Activated CD8-positive, alpha-beta memory T cell treated with anti-CD3 and anti-CD28 coated beads for 48 hours (primary cell): Measurements from ENCODE around the gene ECM2.

ENCODE experiments used
- DNase-seq, 3 experiments: peaks; one replicate each; pipeline ENCODE4 v3.0.0-alpha.2; 2020; ENCODE audit warnings: low read depth in 2 of 3, low spot score in 2 of 3

Gene ECM2

GRCh38 chr9:92468206-92468605 lies 67.6 kb downstream of the ECM2 start:
- no peak for DNase-seq

DNA sequence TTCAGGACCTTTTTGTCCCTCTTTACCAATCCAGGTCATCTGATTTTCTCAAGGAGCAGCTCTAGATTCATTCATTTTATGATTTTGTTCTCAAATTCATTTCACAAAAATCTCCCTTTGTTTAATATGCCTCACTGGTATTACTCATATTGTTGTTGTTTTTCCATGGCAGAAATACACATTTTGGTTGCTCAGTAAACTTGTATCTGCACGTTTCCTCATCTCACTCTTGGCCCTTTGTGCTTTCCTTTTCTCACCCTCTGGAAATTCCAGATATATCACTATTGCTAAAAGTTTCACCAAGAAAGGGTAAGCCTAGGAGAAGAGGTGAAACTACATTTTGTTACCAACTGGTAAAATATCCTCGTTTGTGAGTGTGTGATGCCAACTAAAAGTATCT lies 68.3 kb downstream of the ECM2 start:
- no peak for DNase-seq

DNA sequence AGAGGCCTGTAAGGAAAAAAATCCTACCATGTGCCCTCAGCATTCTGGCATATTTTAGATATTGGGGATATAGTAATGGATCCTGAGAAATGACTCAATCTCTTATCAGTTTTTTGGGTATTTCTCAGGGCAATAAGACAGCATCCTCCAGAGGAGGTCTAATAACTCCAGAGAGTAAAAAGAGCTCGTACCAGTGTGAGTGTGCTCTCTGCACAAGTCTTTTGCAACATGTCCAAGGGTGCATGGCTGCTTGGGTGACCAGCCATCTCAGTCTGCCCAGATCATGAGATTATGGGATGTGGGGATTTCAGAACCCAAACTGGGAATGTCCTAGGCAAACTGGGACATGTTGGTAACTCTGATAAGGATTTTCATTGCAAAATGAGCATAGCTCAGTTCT lies 68.7 kb downstream of the ECM2 start:
- no peak for DNase-seq

- DNase-seq, result no peak
Measured at GRCh38 chr9:92463984-92464383, 71.8 kb downstream of the ECM2 start.

- DNase-seq, result no peak
Measured at GRCh38 chr9:92463387-92463786, 72.4 kb downstream of the ECM2 start.

- DNase-seq, result no peak
Measured at GRCh38 chr9:92457576-92457975, 78.2 kb downstream of the ECM2 start.

DNA sequence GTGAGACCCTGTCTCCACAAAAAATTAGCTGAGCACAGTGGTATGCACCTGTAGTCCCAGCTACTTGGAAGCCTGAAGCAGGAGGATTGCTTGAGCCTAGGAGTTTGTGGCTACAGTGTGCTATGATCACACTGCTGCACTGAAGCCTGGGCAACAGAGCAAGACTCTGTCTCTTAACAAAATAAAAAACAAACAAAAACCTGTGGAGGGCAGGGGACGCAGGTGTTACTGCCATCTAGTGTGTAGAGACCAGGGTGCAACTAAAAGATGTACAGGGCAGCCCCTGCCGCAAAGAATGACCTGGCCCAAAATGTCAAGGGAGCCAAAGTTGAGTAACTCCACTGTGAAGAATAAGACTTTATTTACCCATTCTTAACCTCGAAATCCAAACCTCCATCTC lies 80.6 kb downstream of the ECM2 start:
- DNase-seq, result no peak

- no peak for DNase-seq
Measured at GRCh38 chr9:92446536-92446935, 89.3 kb downstream of the ECM2 start.
